ENCODE results near the gene PCF11. TPM values are rescaled to one million over a fixed set of nuclear protein-coding genes. Genes with fewer than 3 reads are reported as not detected.
"Not testable (repeated sequence)": the region's sequence is repeated elsewhere in the genome, so short reads cannot be mapped to it uniquely, and the experiment has no call there.

The PCF11 gene
- total RNA-seq, 2 donors from 2014 or later: 39.2 to 46.0 TPM

DNA sequence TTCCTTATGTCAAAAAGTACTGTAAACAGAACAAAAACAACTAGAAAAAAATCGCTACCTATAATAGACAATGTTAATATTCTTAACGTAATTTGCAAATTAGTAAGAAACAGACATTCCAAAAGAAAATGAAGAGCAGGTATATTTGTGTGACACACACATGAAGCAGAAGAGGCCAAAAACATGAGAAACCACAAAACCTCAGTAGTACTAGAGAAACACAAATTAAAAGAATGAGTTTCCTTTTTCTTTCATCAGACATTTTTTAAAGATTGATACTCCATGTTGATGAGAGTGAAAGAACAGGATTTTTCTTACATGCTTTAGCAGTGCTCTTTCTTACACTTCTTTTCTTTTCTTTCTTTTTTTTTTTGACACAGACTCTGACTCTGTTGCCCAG, 34.2 kb upstream of the PCF11 start:
- no peak overlapping the region for H3K27ac ChIP-seq
- intact Hi-C loops (cut with DNase I): no loop called here
- no peak overlapping the region for H3K9ac ChIP-seq (ENCODE audit: low read depth in 2 of 2, low read length in 2 of 2)
- TF ChIP-seq, protein P1, sequence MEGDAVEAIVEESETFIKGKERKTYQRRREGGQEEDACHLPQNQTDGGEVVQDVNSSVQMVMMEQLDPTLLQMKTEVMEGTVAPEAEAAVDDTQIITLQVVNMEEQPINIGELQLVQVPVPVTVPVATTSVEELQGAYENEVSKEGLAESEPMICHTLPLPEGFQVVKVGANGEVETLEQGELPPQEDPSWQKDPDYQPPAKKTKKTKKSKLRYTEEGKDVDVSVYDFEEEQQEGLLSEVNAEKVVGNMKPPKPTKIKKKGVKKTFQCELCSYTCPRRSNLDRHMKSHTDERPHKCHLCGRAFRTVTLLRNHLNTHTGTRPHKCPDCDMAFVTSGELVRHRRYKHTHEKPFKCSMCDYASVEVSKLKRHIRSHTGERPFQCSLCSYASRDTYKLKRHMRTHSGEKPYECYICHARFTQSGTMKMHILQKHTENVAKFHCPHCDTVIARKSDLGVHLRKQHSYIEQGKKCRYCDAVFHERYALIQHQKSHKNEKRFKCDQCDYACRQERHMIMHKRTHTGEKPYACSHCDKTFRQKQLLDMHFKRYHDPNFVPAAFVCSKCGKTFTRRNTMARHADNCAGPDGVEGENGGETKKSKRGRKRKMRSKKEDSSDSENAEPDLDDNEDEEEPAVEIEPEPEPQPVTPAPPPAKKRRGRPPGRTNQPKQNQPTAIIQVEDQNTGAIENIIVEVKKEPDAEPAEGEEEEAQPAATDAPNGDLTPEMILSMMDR (IDR thresholded peaks at IDR 0.05): no peak
- no peak overlapping the region for H3K4me3 ChIP-seq
- DNase-seq: no peak
- H3K27me3 ChIP-seq: no peaks in the 10 kb centered on the region
- no peaks in the 10 kb centered on the region for H3K36me3 ChIP-seq
- peaks cover 6% of the 10 kb centered on the region for H3K4me1 ChIP-seq
- H3K9me3 ChIP-seq: no peaks in the 10 kb centered on the region

DNA sequence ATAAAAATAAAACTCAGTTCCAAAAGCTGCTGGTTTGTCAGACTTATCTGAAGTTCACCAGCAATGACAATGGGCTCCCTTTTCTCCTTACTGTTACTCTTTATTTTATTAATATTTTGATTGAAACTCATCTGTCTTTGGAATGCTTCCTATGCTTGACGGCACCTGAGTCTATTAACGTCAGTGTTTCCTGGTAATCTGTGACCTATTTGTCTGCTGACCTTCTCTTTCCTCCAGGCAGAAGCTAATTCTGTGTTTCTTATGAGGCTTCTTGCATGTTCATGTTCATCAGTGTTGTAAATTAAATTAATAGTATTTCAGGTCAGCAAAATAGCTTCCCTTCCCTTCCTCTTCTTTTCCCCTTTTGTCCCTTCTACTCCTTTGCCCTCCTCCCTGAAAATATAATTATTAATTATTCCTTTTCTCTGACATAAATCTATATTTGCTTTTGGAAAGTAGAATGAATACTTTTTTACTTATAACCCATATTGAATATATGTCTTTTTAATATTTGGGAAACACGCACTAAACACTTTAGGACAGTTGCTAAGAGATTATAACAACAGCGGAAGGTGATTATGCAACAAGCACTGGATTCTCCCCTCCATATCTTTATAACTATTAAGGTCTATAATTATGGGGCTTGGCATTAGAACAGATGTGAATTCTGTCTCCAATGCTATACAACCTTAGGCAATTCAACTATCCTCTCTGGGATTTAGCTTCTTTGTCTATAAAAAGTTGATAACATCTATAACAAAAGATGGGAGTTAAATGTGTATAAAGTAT, 32.1 kb upstream of the PCF11 start:
- Histone ChIP-seq H3K36me3 (no peaks in the 10 kb centered on the region), H3K4me3 (no peak overlapping the region), H3K9ac (ENCODE audit: low read depth in 2 of 2, low read length in 2 of 2) (no peak overlapping the region), H3K9me3 (no peaks in the 10 kb centered on the region), H3K27me3 (no peaks in the 10 kb centered on the region), H3K27ac (no peak overlapping the region), H3K4me1 (no peaks in the 10 kb centered on the region)
- DNase-seq: no peak
- intact Hi-C loops (cut with DNase I): no loop called here
- TF ChIP-seq, protein P1 (IDR thresholded peaks at IDR 0.05): no peak

DNA sequence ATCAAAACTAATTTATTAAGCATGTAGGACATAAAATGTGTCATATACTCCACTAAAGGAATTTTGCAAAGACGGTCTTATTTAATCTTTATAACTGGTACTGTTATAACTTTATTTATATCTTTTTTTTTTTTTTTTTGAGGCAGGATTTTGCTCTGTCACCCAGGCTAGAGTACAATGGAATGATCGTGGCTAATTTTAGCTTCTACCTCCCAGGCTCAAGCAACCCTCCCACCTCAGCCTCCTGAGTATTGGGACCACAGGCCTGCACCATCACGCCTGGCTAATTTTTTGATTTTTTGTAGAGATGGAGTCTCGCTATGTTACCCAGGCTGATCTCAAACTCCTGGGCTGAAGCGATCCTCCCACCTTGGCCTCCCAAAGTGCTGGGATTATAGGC, 31.4 kb upstream of the PCF11 start:
- H3K9me3 ChIP-seq: no peaks in the 10 kb centered on the region
- H3K27me3 ChIP-seq: no peaks in the 10 kb centered on the region
- H3K27ac ChIP-seq: no peak overlapping the region
- TF ChIP-seq, protein P1 (IDR thresholded peaks at IDR 0.05): no peak
- H3K4me3 ChIP-seq: no peak overlapping the region
- intact Hi-C loops (cut with DNase I): no loop called here
- H3K36me3 ChIP-seq: no peaks in the 10 kb centered on the region
- no peak for DNase-seq
- H3K4me1 ChIP-seq: no peaks in the 10 kb centered on the region
- no peak overlapping the region for H3K9ac ChIP-seq (ENCODE audit: low read depth in 2 of 2, low read length in 2 of 2)

DNA sequence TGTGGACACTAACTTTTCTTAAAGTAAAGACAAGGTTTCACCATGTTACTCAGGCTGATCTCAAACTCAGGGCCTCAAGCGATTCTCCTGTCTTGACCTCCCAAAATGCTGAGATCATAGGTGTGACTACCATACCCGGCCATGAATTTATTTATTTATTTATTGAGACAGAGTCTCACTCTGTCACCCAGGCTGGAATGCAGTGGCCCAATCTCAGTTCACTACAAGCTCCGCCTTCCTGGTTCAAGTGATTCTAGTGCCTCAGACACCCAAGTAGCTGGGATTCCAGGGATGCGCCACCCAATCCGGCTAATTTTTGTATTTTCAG, 29.7 kb upstream of the PCF11 start:
- H3K27me3 ChIP-seq: no peaks in the 10 kb centered on the region
- no peaks in the 10 kb centered on the region for H3K4me1 ChIP-seq
- H3K9me3 ChIP-seq: no peaks in the 10 kb centered on the region
- TF ChIP-seq, protein P1 (IDR thresholded peaks at IDR 0.05): no peak
- H3K9ac ChIP-seq (ENCODE audit: low read depth in 2 of 2, low read length in 2 of 2): no peak overlapping the region
- no peaks in the 10 kb centered on the region for H3K36me3 ChIP-seq
- H3K27ac ChIP-seq: no peak overlapping the region
- no peak overlapping the region for H3K4me3 ChIP-seq
- DNase-seq: no peak
- intact Hi-C loops (cut with DNase I): no loop called here

DNA sequence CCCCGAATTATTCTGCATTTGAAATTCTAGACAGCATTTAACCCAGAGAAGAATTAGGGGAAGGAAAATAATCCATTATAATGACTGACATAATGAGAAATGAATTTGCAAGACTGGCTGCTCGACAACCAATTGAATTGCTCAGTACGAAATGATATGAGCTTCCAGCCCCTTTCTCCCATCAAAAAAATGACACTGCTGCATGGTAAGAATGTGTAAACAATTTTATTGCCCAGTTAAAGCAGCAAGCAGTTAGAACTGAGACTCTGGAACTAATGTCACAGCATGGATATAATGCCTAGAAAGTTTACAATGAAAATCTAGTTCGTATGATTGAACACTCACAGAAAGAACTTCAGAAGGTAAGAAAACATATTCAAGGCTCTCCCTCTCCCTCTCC, 24.7 kb upstream of the PCF11 start:
- Histone ChIP-seq H3K9ac (ENCODE audit: low read depth in 2 of 2, low read length in 2 of 2) (no peak overlapping the region), H3K36me3 (no peaks in the 10 kb centered on the region), H3K4me1 (no peaks in the 10 kb centered on the region), H3K4me3 (no peak overlapping the region), H3K9me3 (no peaks in the 10 kb centered on the region), H3K27ac (no peak overlapping the region), H3K27me3 (no peaks in the 10 kb centered on the region)
- no peak for DNase-seq
- intact Hi-C loops (cut with DNase I): no loop called here
- TF ChIP-seq, protein P1 (IDR thresholded peaks at IDR 0.05): no peak

DNA sequence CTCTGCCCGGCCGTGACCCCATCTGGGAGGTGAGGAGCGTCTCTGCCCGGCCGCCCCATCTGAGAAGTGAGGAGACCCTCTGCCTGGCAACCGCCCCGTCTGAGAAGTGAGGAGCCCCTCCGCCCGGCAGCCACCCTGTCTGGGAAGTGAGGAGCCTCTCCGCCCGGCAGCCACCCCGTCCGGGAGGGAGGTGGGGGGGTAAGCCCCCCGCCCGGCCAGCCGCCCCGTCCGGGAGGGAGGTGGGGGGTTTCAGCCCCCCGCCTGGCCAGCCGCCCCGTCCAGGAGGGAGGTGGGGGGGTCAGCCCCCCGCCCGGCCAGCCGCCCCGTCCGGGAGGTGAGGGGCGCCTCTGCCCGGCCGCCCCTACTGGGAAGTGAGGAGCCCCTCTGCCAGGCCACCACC, 23.7 kb upstream of the PCF11 start:
- DNase-seq; H3K9ac ChIP-seq (ENCODE audit: low read depth in 2 of 2, low read length in 2 of 2); H3K27me3 ChIP-seq; H3K36me3 ChIP-seq; H3K4me3 ChIP-seq; intact Hi-C loops (cut with DNase I); H3K27ac ChIP-seq; H3K9me3 ChIP-seq; H3K4me1 ChIP-seq: not testable (repeated sequence)
